Sigmoid colon (tissue), 7 donors: ENCODE results near the gene CITED1. TPM values are rescaled to one million over a fixed set of nuclear protein-coding genes. Genes with fewer than 3 reads are reported as not detected.

Source experiments
- DNase-seq: peaks from one replicate; pipeline ENCODE4 v3.0.0-alpha.2; 2019
- H3K27ac ChIP-seq, 4 donors: fragments of 200-600 bp; sonication (generic); one replicate each; pipeline ENCODE4 v1.5.1; 2016 to 2019; ENCODE audit warnings: mild to moderate bottlenecking in 1 of 4
- H3K27me3 ChIP-seq, 3 donors: fragments of 200-600 bp; sonication (generic); one replicate each; pipeline ENCODE4 v1.5.1; 2019; ENCODE audit warnings: mild to moderate bottlenecking in 1 of 3
- H3K36me3 ChIP-seq, 4 donors: fragments of 200-600 bp; sonication (generic); one replicate each; pipeline ENCODE4 v1.5.1; 2016 to 2019
- H3K4me1 ChIP-seq, 4 donors: fragments of 200-600 bp; sonication (generic); one replicate each; pipeline ENCODE4 v1.5.1; 2017 to 2019
- H3K4me3 ChIP-seq, 4 donors: fragments of 200-600 bp; sonication (generic); one replicate each; pipeline ENCODE4 v1.5.1; 2017 to 2019; ENCODE audit warnings: mild to moderate bottlenecking in 2 of 4, moderate library complexity in 1 of 4
- H3K9me3 ChIP-seq, 4 donors: fragments of 200-600 bp in 3 of 4; sonication (generic) in 3 of 4; one replicate each; pipeline versions ENCODE4 v1.5.1 to v1.6.1; 2013 to 2019
- EP300 ChIP-seq, 4 donors: sonication (generic); formaldehyde crosslinking; IDR thresholded peaks; one replicate each; pipeline ENCODE4 v1.6.1; 2017; ENCODE audit warnings: antibody characterized with exemption in 4 of 4
- POLR2A ChIP-seq, 2 donors: fragments of 450-650 bp; IDR thresholded peaks; one replicate each; pipeline ENCODE4 v1.6.1; 2016; ENCODE audit warnings: antibody characterized with exemption in 2 of 2, mild to moderate bottlenecking in 2 of 2, moderate library complexity in 2 of 2
- POLR2AphosphoS5 ChIP-seq, 4 donors: sonication (generic); formaldehyde crosslinking; IDR thresholded peaks; one replicate each; pipeline ENCODE4 v1.6.1; 2017; ENCODE audit warnings: antibody characterized with exemption in 4 of 4
- WGBS, 2 donors: extraction: QIAGEN DNeasy Blood & Tissue Kit; methylation state at CpG; one replicate each; pipeline ENCODE4 v1.1.7; 2013; 5-methylcytosine and 5-hydroxymethylcytosine counted together
- intact Hi-C: fragments of 100-400 bp; cut with DNase I; formaldehyde crosslinking; loops from one replicate; pipeline ENCODE4 v1.15.1; 2023
- polyA plus RNA-seq, 3 donors: library from polyadenylated mRNA; stranded (reverse); fragments of 200-250 nt; gene quantifications; one replicate each; pipeline ENCODE4 v1.2.3, GENCODE V29; 2013
- total RNA-seq, 4 donors: library from RNA; depleted of rRNA; stranded (reverse); fragments of >200 nt; gene quantifications; one replicate each; pipeline ENCODE4 v1.1.0, GENCODE V29; 2016
- TF ChIP-seq, protein P1 (sequence below), 4 experiments: fragments of 450-650 bp in 3 of 4; fragments of 200-600 bp in 1 of 4; IDR thresholded peaks; one replicate each; pipeline ENCODE4 v1.5.1; 2016 to 2019; ENCODE audit warnings: antibody characterized with exemption in 4 of 4, mild to moderate bottlenecking in 3 of 4, moderate library complexity in 2 of 4
- donor health status: healthy with polysubstance abuse.
- donor health status: Bipolar disorder and iron deficiency.
- donor health status: healthy.

Gene CITED1
- total and polyA plus RNA-seq, 7 donors: 0.52 to 2.4 (median 0.99) TPM; not detected in 4

GRCh38 chrX:72260448-72260847 lies 45.3 kb downstream of the CITED1 start:
- no peaks in the 10 kb centered on the region for H3K4me1 ChIP-seq
- no peaks in the 10 kb centered on the region for H3K36me3 ChIP-seq
- no peak for DNase-seq
- H3K9me3 ChIP-seq: no peaks in the 10 kb centered on the region
- intact Hi-C loops: no loop called here
- WGBS, 2 donors: 90 to 96% methylated on average over 4 of the region's 4 CpGs
- no peak overlapping the region for H3K27ac ChIP-seq
- TF ChIP-seq POLR2AphosphoS5 (IDR thresholded peaks at IDR 0.05) (no peak), POLR2A (IDR thresholded peaks at IDR 0.05) (no peak), EP300 (IDR thresholded peaks at IDR 0.05) (no peak)
- TF ChIP-seq, protein P1, sequence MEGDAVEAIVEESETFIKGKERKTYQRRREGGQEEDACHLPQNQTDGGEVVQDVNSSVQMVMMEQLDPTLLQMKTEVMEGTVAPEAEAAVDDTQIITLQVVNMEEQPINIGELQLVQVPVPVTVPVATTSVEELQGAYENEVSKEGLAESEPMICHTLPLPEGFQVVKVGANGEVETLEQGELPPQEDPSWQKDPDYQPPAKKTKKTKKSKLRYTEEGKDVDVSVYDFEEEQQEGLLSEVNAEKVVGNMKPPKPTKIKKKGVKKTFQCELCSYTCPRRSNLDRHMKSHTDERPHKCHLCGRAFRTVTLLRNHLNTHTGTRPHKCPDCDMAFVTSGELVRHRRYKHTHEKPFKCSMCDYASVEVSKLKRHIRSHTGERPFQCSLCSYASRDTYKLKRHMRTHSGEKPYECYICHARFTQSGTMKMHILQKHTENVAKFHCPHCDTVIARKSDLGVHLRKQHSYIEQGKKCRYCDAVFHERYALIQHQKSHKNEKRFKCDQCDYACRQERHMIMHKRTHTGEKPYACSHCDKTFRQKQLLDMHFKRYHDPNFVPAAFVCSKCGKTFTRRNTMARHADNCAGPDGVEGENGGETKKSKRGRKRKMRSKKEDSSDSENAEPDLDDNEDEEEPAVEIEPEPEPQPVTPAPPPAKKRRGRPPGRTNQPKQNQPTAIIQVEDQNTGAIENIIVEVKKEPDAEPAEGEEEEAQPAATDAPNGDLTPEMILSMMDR (IDR thresholded peaks at IDR 0.05): no peak
- H3K27me3 ChIP-seq: peaks cover 0 to 1% (median 0%) of the 10 kb centered on the region in 3 donors
- no peak overlapping the region for H3K4me3 ChIP-seq

DNA sequence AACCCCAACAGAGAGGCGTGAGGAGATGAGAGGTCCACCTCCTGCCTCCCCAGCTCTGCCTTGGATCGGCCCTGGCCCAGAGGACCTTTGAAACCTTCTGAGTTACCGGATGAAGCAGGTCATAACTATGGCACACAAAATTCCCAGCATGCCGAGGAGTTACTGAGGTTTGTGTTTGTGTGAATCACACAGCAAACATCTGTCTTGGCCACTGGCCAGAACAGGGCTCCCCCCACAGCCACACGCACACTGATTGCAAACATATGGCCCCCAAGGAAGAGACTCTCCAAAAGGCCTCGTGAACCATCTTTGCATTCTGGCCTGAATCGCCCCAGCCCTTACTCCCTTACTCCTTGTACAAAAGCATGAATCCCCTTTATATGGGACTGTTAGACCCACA lies 47.5 kb downstream of the CITED1 start:
- DNase-seq: no peak
- Histone ChIP-seq H3K4me1 (no peaks in the 10 kb centered on the region), H3K4me3 (no peak overlapping the region), H3K36me3 (no peaks in the 10 kb centered on the region), H3K27ac (no peak overlapping the region), H3K27me3 (peaks cover 0 to 3% (median 0%) of the 10 kb centered on the region in 3 donors), H3K9me3 (no peaks in the 10 kb centered on the region)
- intact Hi-C loops: loop anchor here (10.0 kb wide), 1 partner anchor 1143 kb away; the partner anchor contains the start of genes IL2RG and MED12
- 39 to 68% methylated on average over 7 of the region's 7 CpGs for WGBS, 2 donors
- TF ChIP-seq EP300 (IDR thresholded peaks at IDR 0.05): no peak
- TF ChIP-seq, protein P1 (IDR thresholded peaks at IDR 0.05): no peak
- TF ChIP-seq POLR2AphosphoS5 (IDR thresholded peaks at IDR 0.05): no peak
- no peak for TF ChIP-seq POLR2A (IDR thresholded peaks at IDR 0.05)

DNA sequence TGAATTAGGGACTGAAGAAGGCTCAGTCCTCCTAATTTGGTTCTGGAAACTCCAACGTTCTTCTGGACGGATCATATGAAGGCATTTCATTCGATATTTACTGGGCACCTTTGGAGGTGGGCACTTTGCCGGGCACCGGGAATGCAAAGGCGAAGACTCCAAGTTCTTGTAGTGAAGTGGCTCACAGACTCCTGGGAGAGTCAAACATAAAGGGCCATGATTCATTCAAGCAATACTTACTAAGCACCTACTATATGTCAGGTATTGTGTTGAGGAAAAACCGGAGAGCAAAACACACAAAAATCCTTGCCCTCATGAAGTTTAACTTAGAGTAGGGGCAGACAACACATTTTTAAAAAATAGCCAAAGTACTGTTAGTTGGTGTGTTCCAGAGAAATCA lies 49.9 kb downstream of the CITED1 start:
- Histone ChIP-seq H3K27me3 (peaks cover 0 to 3% (median 0%) of the 10 kb centered on the region in 3 donors), H3K4me1 (no peaks in the 10 kb centered on the region), H3K27ac (no peak overlapping the region), H3K36me3 (no peaks in the 10 kb centered on the region), H3K4me3 (no peak overlapping the region), H3K9me3 (no peaks in the 10 kb centered on the region)
- TF ChIP-seq POLR2A (IDR thresholded peaks at IDR 0.05) (no peak), POLR2AphosphoS5 (IDR thresholded peaks at IDR 0.05) (no peak), EP300 (IDR thresholded peaks at IDR 0.05) (no peak)
- TF ChIP-seq, protein P1 (IDR thresholded peaks at IDR 0.05): no peak
- WGBS, 2 donors: 81 to 90% methylated on average over 7 of the region's 7 CpGs
- intact Hi-C loops: loop anchor here (10.0 kb wide), 1 partner anchor 1141 kb away; the partner anchor contains the start of genes IL2RG and MED12
- no peak for DNase-seq

DNA sequence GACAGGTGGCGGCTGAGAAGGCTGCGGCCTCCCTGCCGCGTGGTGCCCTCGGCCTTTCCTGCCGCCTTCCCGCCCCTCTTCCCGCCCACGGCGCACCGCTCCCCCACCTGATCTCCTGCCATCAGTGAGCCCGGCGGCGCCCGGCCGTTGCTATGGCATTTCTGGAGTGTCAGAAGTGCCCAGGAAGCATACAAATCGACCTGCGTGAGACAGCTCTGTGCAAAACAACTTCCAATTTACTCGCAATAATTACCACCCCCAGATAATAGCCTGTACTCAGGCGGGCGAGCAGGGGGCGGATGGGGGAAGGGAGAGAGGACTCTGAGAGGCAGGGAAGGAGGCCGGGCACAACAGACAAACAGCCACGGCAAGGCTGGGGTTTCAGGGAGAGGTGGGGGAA lies 50.3 kb downstream of the CITED1 start:
- no peak overlapping the region for H3K27ac ChIP-seq
- no peaks in the 10 kb centered on the region for H3K36me3 ChIP-seq
- no peak overlapping the region for H3K4me3 ChIP-seq
- intact Hi-C loops: loop anchor here (10.0 kb wide), 1 partner anchor 1141 kb away; the partner anchor contains the start of genes IL2RG and MED12
- 5 to 11% methylated on average over 24 of the region's 24 CpGs for WGBS, 2 donors
- no peaks in the 10 kb centered on the region for H3K9me3 ChIP-seq
- H3K4me1 ChIP-seq: no peaks in the 10 kb centered on the region
- TF ChIP-seq POLR2A (IDR thresholded peaks at IDR 0.05): no peak
- TF ChIP-seq, protein P1 (IDR thresholded peaks at IDR 0.05): no peak
- no peak for TF ChIP-seq EP300 (IDR thresholded peaks at IDR 0.05)
- TF ChIP-seq POLR2AphosphoS5 (IDR thresholded peaks at IDR 0.05): no peak
- H3K27me3 ChIP-seq: peaks cover 0 to 3% (median 0%) of the 10 kb centered on the region in 3 donors
- DNase-seq: no peak

DNA sequence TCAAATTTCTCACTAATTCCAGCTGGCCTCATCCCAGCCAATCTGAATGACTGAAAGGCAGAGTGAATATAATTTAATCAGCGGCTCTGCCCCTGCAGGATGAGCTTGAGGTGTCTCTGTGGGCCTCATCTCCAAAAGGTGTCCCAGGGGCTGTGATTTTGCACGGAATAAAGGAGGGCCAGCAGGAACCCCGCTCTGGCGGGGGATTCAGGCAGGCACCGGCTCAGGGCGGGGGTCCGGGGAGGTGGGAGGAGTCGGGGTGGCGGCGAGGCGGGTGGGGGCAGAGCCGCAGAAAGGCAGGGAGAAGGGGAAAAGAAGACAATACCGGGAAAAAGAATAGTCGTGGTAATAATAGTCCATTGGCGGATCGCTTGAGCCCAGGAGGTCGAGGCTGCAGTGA lies 50.9 kb downstream of the CITED1 start:
- no peaks in the 10 kb centered on the region for H3K36me3 ChIP-seq
- H3K4me3 ChIP-seq: no peak overlapping the region
- peaks cover 0 to 3% (median 0%) of the 10 kb centered on the region in 3 donors for H3K27me3 ChIP-seq
- TF ChIP-seq EP300 (IDR thresholded peaks at IDR 0.05) (no peak), POLR2AphosphoS5 (IDR thresholded peaks at IDR 0.05) (no peak), POLR2A (IDR thresholded peaks at IDR 0.05) (no peak)
- TF ChIP-seq, protein P1 (IDR thresholded peaks at IDR 0.05): no peak
- intact Hi-C loops: loop anchor here (10.0 kb wide), 1 partner anchor 1140 kb away; the partner anchor contains the start of genes IL2RG and MED12
- H3K4me1 ChIP-seq: no peaks in the 10 kb centered on the region
- no peak overlapping the region for H3K27ac ChIP-seq
- WGBS, 2 donors: 15 to 17% methylated on average over 17 of the region's 17 CpGs
- no peaks in the 10 kb centered on the region for H3K9me3 ChIP-seq
- no peak for DNase-seq
